B cell (primary cell): ENCODE measurements around the gene ST7L. TPM values are rescaled to one million over a fixed set of nuclear protein-coding genes. Genes with fewer than 3 reads are reported as not detected.
"Not testable (repeated sequence)": the region's sequence is repeated elsewhere in the genome, so short reads cannot be mapped to it uniquely, and the experiment has no call there.

Source experiments
- ATAC-seq: fragments of 200-7000 bp; cut with Tn5 transposase; one replicate; pipeline ENCODE4 v1.10.0; 2021; ENCODE audit warnings: low read depth, mild to moderate bottlenecking, moderate number of reproducible peaks, moderate library complexity
- CTCF ChIA-PET: fragments of 350-600 bp; sonication (Branson Sonifier 250); formaldehyde crosslinking; loops from one replicate; lab custom pipeline; 2021; ENCODE audit warnings: antibody characterized with exemption, inconsistent platforms; lab: Charles Lee
- POLR2A ChIA-PET: fragments of 350-600 bp; sonication (Branson Sonifier 250); formaldehyde crosslinking; loops from one replicate; lab custom pipeline; 2021; ENCODE audit warnings: antibody characterized with exemption; lab: Charles Lee
- DNase-seq: peaks from one replicate; pipeline ENCODE4 v3.0.0; 2013
- H2AFZ ChIP-seq: 2 replicates; pipeline ENCODE4 v1.6.1; 2012; ENCODE audit warnings: mild to moderate bottlenecking, low read depth, low read length; ENCODE audit not compliant: insufficient read depth, poor library complexity, severe bottlenecking
- H3K27ac ChIP-seq, 2 donors: 1 replicate in 1 of 2; 2 replicates in 1 of 2; pipeline ENCODE4 v1.5.1; 2012 to 2013; ENCODE audit warnings: low read length in 2 of 2, mild to moderate bottlenecking in 2 of 2, moderate library complexity in 1 of 2
- H3K27me3 ChIP-seq, 4 experiments: fragments of 200-600 bp in 1 of 4; sonication (generic) in 1 of 4; replicated peaks in 1 of 4; 1 replicate in 2 of 4; 2 replicates in 2 of 4; pipeline versions ENCODE4 v1.6.1 to v1.7.0; 2013 to 2016; ENCODE audit warnings: low read length in 3 of 4, mild to moderate bottlenecking in 2 of 4, mixed read lengths in 1 of 4, moderate library complexity in 1 of 4; ENCODE audit not compliant: insufficient read depth in 4 of 4, control insufficient read depth in 3 of 4; ENCODE audit errors: control extremely low read depth in 1 of 4
- H3K36me3 ChIP-seq, 2 experiments: replicated peaks in 1 of 2; 1 replicate in 1 of 2; 2 replicates in 1 of 2; pipeline versions ENCODE4 v1.6.1 to v1.7.1; 2013; ENCODE audit warnings: low read length in 1 of 2; ENCODE audit not compliant: insufficient read depth in 2 of 2, control insufficient read depth in 1 of 2; ENCODE audit errors: control extremely low read depth in 1 of 2, extremely low read depth in 1 of 2
- H3K4me1 ChIP-seq, 2 donors: fragments of 200-600 bp in 1 of 2; sonication (generic) in 1 of 2; 1 replicate in 1 of 2; 2 replicates in 1 of 2; pipeline versions ENCODE4 v1.5.1 to v1.6.1; 2013 to 2017; ENCODE audit warnings: low read length in 2 of 2; ENCODE audit not compliant: control insufficient read depth in 2 of 2, insufficient read depth in 2 of 2
- H3K4me2 ChIP-seq: replicated peaks from 2 replicates; pipeline ENCODE3; 2012; ENCODE audit warnings: mild to moderate bottlenecking, low read depth, low read length; ENCODE audit not compliant: poor library complexity, severe bottlenecking
- H3K4me3 ChIP-seq, 5 experiments: fragments of 200-600 bp in 1 of 5; sonication (generic) in 1 of 5; 1 replicate in 3 of 5; 2 replicates in 2 of 5; pipeline versions ENCODE4 v1.5.1 to v1.7.0; 2011 to 2016; ENCODE audit warnings: low read length in 4 of 5, mild to moderate bottlenecking in 4 of 5, low read depth in 2 of 5, control low read depth in 1 of 5, moderate library complexity in 1 of 5; ENCODE audit not compliant: insufficient read depth in 1 of 5; ENCODE audit errors: control extremely low read depth in 1 of 5, extremely low read depth in 1 of 5
- H3K79me2 ChIP-seq: fragments of 200-600 bp; sonication (generic); one replicate; pipeline ENCODE4 v1.6.0; 2016; ENCODE audit warnings: low read length; ENCODE audit not compliant: control insufficient read depth, insufficient read depth
- H3K9ac ChIP-seq: fragments of 200-600 bp; sonication (generic); 2 replicates; pipeline ENCODE4 v1.6.1; 2017; ENCODE audit warnings: mild to moderate bottlenecking, low read length, moderate library complexity
- H3K9me3 ChIP-seq, 3 donors: one replicate each; pipeline versions ENCODE4 v1.6.1 to v1.7.1; 2013; ENCODE audit warnings: low read length in 2 of 3; ENCODE audit not compliant: control insufficient read depth in 2 of 3, insufficient read depth in 1 of 3; ENCODE audit errors: control extremely low read depth in 1 of 3
- H4K20me1 ChIP-seq: 2 replicates; pipeline ENCODE4 v1.6.0; 2012; ENCODE audit warnings: mild to moderate bottlenecking, low read length; ENCODE audit not compliant: insufficient read depth, control insufficient read depth, poor library complexity, severe bottlenecking
- H3K27ac Mint-ChIP-seq: one replicate; pipeline ENCODE4 v1.8.0; 2021; ENCODE audit warnings: mixed read lengths
- H3K27me3 Mint-ChIP-seq: one replicate; pipeline ENCODE4 v1.8.0; 2021; ENCODE audit warnings: mixed read lengths
- H3K4me1 Mint-ChIP-seq: one replicate; pipeline ENCODE4 v1.8.0; 2021; ENCODE audit warnings: mixed read lengths
- H3K4me3 Mint-ChIP-seq: one replicate; pipeline ENCODE4 v1.8.0; 2021; ENCODE audit warnings: mixed read lengths
- H3K9me3 Mint-ChIP-seq: one replicate; pipeline ENCODE4 v1.8.0; 2022; ENCODE audit warnings: mixed read lengths; ENCODE audit not compliant: insufficient read depth
- CTCF ChIP-seq: fragments of 200-600 bp; IDR thresholded peaks from one replicate; pipeline ENCODE4 v1.8.0; 2022; ENCODE audit warnings: antibody characterized with exemption, mild to moderate bottlenecking
- EZH2 ChIP-seq: IDR thresholded peaks from 2 replicates; pipeline ENCODE4 v1.6.1; 2012; ENCODE audit warnings: borderline replicate concordance, low read depth, mild to moderate bottlenecking, moderate library complexity, low read length; ENCODE audit not compliant: insufficient read depth, poor library complexity, severe bottlenecking
- WGBS: methylation state at CpG from one replicate; pipeline ENCODE4 v1.1.5; 2013; ENCODE audit warnings: missing lambda C conversion rate; ENCODE audit not compliant: insufficient coverage; 5-methylcytosine and 5-hydroxymethylcytosine counted together
- intact Hi-C: fragments of 100-400 bp; cut with micrococcal nuclease; formaldehyde crosslinking; loops from one replicate; pipeline ENCODE4 v1.10.0; 2022
- polyA plus RNA-seq: library from polyadenylated mRNA; depleted of rRNA; stranded (reverse); fragments of >200 nt; gene quantifications from 2 replicates; pipeline ENCODE4 v1.2.3, GENCODE V29; 2012
- total RNA-seq, 2 donors: library from RNA; stranded (reverse); fragments of 120-200 nt in 1 of 2; gene quantifications; 1 replicate in 1 of 2; 2 replicates in 1 of 2; pipeline versions ENCODE4 v1.2.3 to v1.2.4, GENCODE V29; 2013 to 2022

Gene ST7L
- total and polyA plus RNA-seq, 2 donors (not counting 1 experiment from before 2014, with no cell fraction given) = 13.1 to 16.4 TPM

DNA sequence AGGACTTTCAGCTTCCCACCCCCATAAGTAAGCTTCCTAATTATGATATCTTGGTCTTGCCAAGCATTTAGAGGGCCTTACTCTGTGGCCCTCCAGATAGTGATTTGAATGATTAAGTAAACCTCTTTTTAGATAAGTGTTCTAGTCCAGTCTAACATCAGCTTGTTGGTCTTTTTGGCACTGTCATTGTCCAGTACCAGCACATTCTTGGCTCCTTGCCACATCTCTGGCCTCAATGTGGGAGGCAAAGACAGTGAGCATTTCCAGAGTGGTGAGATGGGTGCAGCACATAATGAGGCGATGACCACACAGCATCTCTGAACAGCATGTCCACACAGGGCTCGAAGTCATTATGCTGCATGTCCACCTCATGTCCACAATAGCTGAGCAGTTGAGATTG, 6.8 kb upstream of the ST7L start:
- Histone ChIP-seq H3K4me3 (no peak overlapping the region), H3K9ac (no peak overlapping the region), H3K27ac (peak overlapping the region in 1 of 2 donors; percentile 64), H3K79me2 (peaks cover 97% of the 10 kb centered on the region), H4K20me1 (peaks cover 81% of the 10 kb centered on the region), H3K4me2 (peak overlapping the region; percentile 9), H3K4me1 (peaks cover 59 to 73% of the 10 kb centered on the region in 2 donors), H3K27me3 (no peaks in the 10 kb centered on the region), H3K36me3 (peaks cover 17 to 31% of the 10 kb centered on the region in 2 experiments), H3K9me3 (no peaks in the 10 kb centered on the region), H2AFZ (no peak overlapping the region)
- intact Hi-C loops = no loop called here
- DNase-seq (no peak), ATAC-seq (no peak)
- ChIA-PET POLR2A (interaction anchor here (0.6 kb wide), 1 partner anchor 35 kb away, joined by 7 read pairs; no protein-coding TSS in a partner anchor), CTCF (interaction anchor here (1.0 to 1.6 kb wide), 3 partner anchors 12 to 235 kb away, joined by 3 to 4 read pairs (median 3); partner anchors contain the start of gene MOV10)
- no CpG with 5 or more reads among the region's 2 CpGs for WGBS
- H3K4me3 Mint-ChIP-seq = peak overlapping the region; percentile 37
- no peaks in the 10 kb centered on the region for H3K9me3 Mint-ChIP-seq
- TF ChIP-seq EZH2 (no peak), CTCF (no peak)
- H3K27me3 Mint-ChIP-seq = no peaks in the 10 kb centered on the region
- H3K4me1 Mint-ChIP-seq = peaks cover 75% of the 10 kb centered on the region
- H3K27ac Mint-ChIP-seq = peak overlapping the region; percentile 59

DNA sequence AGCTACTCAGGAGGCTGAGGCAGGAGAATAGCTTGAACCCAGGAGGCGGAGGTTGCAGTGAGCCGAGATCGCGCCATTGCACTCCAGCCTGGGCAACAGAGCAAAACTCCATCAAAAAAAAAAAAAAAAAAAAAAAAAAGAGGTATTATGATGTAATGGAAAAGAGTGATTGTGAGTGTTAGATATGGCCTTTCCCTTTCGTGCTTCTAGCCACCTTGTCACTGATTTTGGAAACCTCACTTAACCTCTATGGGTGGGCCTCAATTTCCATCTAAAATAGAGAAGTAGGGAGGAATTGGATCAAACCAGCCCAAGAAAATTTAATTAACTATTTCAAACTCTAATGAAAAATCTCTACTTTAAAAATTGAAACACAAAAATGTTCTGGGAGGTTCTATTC, 5.6 kb upstream of the ST7L start:
- H3K79me2 ChIP-seq = peaks cover 95% of the 10 kb centered on the region
- H3K4me3 ChIP-seq, CTCF ChIA-PET, POLR2A ChIA-PET, H3K27me3 ChIP-seq, intact Hi-C loops, H3K9ac ChIP-seq, H3K9me3 ChIP-seq, DNase-seq, H2AFZ ChIP-seq, ATAC-seq, H3K27me3 Mint-ChIP-seq, H3K9me3 Mint-ChIP-seq: not testable (repeated sequence)
- H3K4me1 ChIP-seq = peaks cover 61 to 74% of the 10 kb centered on the region in 2 donors
- peaks cover 17 to 20% of the 10 kb centered on the region in 2 experiments for H3K36me3 ChIP-seq
- H3K27ac Mint-ChIP-seq = peak overlapping the region; percentile 24
- H3K27ac ChIP-seq = peak overlapping the region; percentile 24 to 64
- peaks cover 75% of the 10 kb centered on the region for H3K4me1 Mint-ChIP-seq
- no CpG with 5 or more reads among the region's 5 CpGs for WGBS
- peak overlapping the region; percentile 34 for H3K4me3 Mint-ChIP-seq
- H4K20me1 ChIP-seq = peaks cover 69% of the 10 kb centered on the region
- H3K4me2 ChIP-seq = peak overlapping the region; percentile 4
